Transverse colon (tissue), 4 donors: Measurements from ENCODE around the gene C2CD4C. TPM values are rescaled to one million over a fixed set of nuclear protein-coding genes. Genes with fewer than 3 reads are reported as not detected.
"Not testable (repeated sequence)": the region's sequence is repeated elsewhere in the genome, so short reads cannot be mapped to it uniquely, and the experiment has no call there.

Experiments
- DNase-seq: peaks from one replicate; pipeline ENCODE4 v3.0.0-alpha.2; 2019
- H3K27ac ChIP-seq, 4 donors: fragments of 200-600 bp; sonication (generic); 2 replicates each; pipeline ENCODE4 v1.5.1; 2016 to 2018; ENCODE audit warnings: inconsistent platforms in 4 of 4
- H3K27me3 ChIP-seq: fragments of 200-600 bp; sonication (generic); 2 replicates; pipeline ENCODE4 v1.5.1; 2017; ENCODE audit warnings: inconsistent platforms
- H3K36me3 ChIP-seq, 4 donors: fragments of 200-600 bp; sonication (generic); 2 replicates each; pipeline ENCODE4 v1.5.1; 2017 to 2019; ENCODE audit warnings: inconsistent platforms in 4 of 4
- H3K4me1 ChIP-seq, 4 donors: fragments of 200-600 bp; sonication (generic); 2 replicates each; pipeline ENCODE4 v1.5.1; 2017 to 2020; ENCODE audit warnings: inconsistent platforms in 4 of 4
- H3K4me3 ChIP-seq, 4 donors: fragments of 200-600 bp; sonication (generic); 1 replicate in 1 of 4; 2 replicates in 3 of 4; pipeline versions ENCODE4 v1.5.1 to v1.6.1; 2017 to 2019; ENCODE audit warnings: inconsistent platforms in 4 of 4
- H3K9me3 ChIP-seq, 2 donors: fragments of 200-600 bp; sonication (generic); 2 replicates each; pipeline ENCODE4 v1.5.1; 2017 to 2019; ENCODE audit warnings: inconsistent platforms in 2 of 2
- EP300 ChIP-seq: sonication (generic); formaldehyde crosslinking; IDR thresholded peaks from one replicate; pipeline ENCODE4 v1.6.1; 2017; ENCODE audit warnings: antibody characterized with exemption, low read depth
- POLR2A ChIP-seq: fragments of 450-650 bp; IDR thresholded peaks from one replicate; pipeline ENCODE4 v1.6.1; 2016; ENCODE audit warnings: antibody characterized with exemption, mild to moderate bottlenecking, moderate library complexity
- POLR2AphosphoS5 ChIP-seq, 3 donors: sonication (generic); formaldehyde crosslinking; IDR thresholded peaks; one replicate each; pipeline ENCODE4 v1.6.1; 2016; ENCODE audit warnings: antibody characterized with exemption in 3 of 3
- WGBS, 2 donors: methylation state at CpG; one replicate each; pipeline ENCODE4 v1.1.5; 2018; ENCODE audit warnings: low coverage in 1 of 2; 5-methylcytosine and 5-hydroxymethylcytosine counted together
- in situ Hi-C, 4 donors: fragments of 200-750 bp; cut with MboI; loops; one replicate each; pipeline versions ENCODE4 v1.15.0 to v1.15.1; 2017; ENCODE audit warnings: low sequenced_read_pairs in 3 of 4, low pct_ligation_motif_present in 1 of 4, low pct_unique_long_range_greater_than_20kb in 1 of 4
- intact Hi-C: fragments of 100-400 bp; cut with DNase I; formaldehyde crosslinking; loops from one replicate; pipeline ENCODE4 v1.15.1; 2023; ENCODE audit warnings: low total_unique reads
- total RNA-seq, 4 donors: library from RNA; depleted of rRNA; stranded (reverse); fragments of >200 nt; gene quantifications; one replicate each; pipeline ENCODE4 v1.1.0, GENCODE V29; 2016
- TF ChIP-seq, protein P1 (sequence below), 5 experiments: fragments of 200-600 bp in 3 of 5; fragments of 450-650 bp in 2 of 5; sonication (generic) in 3 of 5; IDR thresholded peaks; 1 replicate in 2 of 5; 2 replicates in 3 of 5; pipeline ENCODE4 v1.5.1; 2016 to 2017; ENCODE audit warnings: antibody characterized with exemption in 5 of 5, inconsistent platforms in 3 of 5, mild to moderate bottlenecking in 2 of 5, moderate library complexity in 1 of 5

The C2CD4C gene
- total RNA-seq, 4 donors from 2014 or later: 0.55 to 0.79 TPM; not detected in 2

DNA sequence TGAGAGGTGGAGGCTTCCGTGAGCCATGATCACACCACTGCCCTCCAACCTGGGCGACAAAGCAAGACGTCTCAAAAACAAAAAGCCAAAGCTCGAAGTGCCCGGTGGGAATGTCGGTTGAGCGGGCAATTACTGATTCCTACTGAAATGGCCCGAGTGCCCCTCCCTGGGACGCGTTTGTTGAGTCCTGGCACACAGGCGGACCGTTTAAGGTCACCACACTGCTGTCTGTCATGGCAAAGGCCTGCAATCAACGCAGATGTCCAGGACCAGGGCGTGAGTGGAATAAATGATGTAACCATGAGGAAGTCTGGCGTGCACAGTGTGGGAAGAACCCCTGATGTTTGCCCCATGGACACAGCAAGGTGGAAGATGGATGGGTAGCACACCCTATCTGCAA lies 19.2 kb upstream of the C2CD4C start:
- no peak overlapping the region for H3K27ac ChIP-seq
- H3K4me1 ChIP-seq: no peaks in the 10 kb centered on the region
- no peaks in the 10 kb centered on the region for H3K36me3 ChIP-seq
- no peaks in the 10 kb centered on the region for H3K9me3 ChIP-seq
- in situ Hi-C loops: no loop called here
- intact Hi-C loops: no loop called here
- H3K27me3 ChIP-seq: no peaks in the 10 kb centered on the region
- no peak for DNase-seq
- no peak for TF ChIP-seq POLR2A
- TF ChIP-seq, protein P1, sequence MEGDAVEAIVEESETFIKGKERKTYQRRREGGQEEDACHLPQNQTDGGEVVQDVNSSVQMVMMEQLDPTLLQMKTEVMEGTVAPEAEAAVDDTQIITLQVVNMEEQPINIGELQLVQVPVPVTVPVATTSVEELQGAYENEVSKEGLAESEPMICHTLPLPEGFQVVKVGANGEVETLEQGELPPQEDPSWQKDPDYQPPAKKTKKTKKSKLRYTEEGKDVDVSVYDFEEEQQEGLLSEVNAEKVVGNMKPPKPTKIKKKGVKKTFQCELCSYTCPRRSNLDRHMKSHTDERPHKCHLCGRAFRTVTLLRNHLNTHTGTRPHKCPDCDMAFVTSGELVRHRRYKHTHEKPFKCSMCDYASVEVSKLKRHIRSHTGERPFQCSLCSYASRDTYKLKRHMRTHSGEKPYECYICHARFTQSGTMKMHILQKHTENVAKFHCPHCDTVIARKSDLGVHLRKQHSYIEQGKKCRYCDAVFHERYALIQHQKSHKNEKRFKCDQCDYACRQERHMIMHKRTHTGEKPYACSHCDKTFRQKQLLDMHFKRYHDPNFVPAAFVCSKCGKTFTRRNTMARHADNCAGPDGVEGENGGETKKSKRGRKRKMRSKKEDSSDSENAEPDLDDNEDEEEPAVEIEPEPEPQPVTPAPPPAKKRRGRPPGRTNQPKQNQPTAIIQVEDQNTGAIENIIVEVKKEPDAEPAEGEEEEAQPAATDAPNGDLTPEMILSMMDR (IDR thresholded peaks at IDR 0.05): no peak
- no peak overlapping the region for H3K4me3 ChIP-seq
- WGBS, 2 donors: 90% methylated on average over 15 of the region's 15 CpGs; no CpG with 5 or more reads in 1 of the 2 donors

DNA sequence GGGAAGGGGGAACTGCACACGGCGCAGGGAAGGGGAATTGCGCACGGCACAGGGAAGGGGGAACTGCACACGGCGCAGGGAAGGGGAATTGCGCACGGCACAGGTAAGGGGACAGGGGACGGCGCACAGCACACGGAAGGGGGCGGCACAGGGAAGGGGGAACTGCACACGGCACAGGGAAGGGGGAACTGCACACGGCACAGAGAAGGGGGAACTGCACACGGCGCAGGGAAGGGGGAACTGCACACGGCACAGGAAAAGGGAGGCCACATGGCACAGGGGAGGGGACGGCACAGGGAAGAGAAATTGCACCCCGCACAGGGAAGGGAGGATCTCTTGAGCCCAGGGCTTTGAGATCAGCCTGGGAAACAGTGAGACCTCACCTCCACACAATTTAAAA lies 18.7 kb upstream of the C2CD4C start:
- H3K4me3 ChIP-seq, DNase-seq, H3K36me3 ChIP-seq, H3K9me3 ChIP-seq, H3K4me1 ChIP-seq, H3K27me3 ChIP-seq, in situ Hi-C loops, H3K27ac ChIP-seq, intact Hi-C loops: not testable (repeated sequence)
- WGBS, 2 donors: 59 to 78% methylated on average over 8 to 19 of the region's 19 CpGs

DNA sequence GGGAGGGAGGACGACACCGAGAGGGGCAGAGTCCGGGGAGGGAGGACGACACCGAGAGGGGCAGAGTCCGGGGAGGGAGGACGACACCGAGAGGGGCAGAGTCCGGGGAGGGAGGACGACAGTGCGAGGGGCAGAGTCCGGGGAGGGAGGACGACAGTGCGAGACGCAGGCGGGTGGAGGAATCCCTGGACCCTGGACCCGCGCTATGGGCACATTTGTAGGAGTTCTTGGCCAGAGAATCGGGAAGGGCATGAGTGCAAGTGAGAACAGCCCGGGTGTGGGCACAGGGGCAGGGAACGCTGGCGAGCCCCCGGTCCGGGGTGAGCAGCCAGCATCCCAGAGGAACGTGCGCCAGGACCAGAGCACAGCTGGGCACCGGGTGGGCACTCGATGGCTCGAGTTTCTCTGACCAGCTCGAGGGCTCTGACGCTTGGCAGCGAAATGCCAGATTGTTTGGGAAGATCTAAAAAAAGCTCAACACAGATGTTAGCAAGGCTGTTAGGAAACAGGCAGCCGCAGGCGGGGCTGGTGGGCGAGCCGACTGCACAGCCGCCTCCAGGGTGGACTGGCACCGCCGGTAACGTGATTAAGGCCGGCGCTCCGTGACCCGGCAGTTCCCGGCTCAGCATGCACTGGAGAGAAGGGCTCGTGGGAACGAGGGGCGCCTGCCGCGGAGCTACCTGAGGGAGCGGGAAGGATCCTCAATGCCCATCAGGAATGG lies 17.9 kb upstream of the C2CD4C start:
- H3K9me3 ChIP-seq: no peaks in the 10 kb centered on the region
- no peaks in the 10 kb centered on the region for H3K4me1 ChIP-seq
- H3K27me3 ChIP-seq: no peaks in the 10 kb centered on the region
- in situ Hi-C loops: no loop called here
- no peak overlapping the region for H3K4me3 ChIP-seq
- TF ChIP-seq POLR2AphosphoS5 (IDR thresholded peaks at IDR 0.05) (no peak), POLR2A (no peak)
- WGBS, 2 donors: 77 to 87% methylated on average over 5 to 51 of the region's 51 CpGs
- no peak overlapping the region for H3K27ac ChIP-seq
- no peak for DNase-seq
- no peaks in the 10 kb centered on the region for H3K36me3 ChIP-seq
- intact Hi-C loops: no loop called here

DNA sequence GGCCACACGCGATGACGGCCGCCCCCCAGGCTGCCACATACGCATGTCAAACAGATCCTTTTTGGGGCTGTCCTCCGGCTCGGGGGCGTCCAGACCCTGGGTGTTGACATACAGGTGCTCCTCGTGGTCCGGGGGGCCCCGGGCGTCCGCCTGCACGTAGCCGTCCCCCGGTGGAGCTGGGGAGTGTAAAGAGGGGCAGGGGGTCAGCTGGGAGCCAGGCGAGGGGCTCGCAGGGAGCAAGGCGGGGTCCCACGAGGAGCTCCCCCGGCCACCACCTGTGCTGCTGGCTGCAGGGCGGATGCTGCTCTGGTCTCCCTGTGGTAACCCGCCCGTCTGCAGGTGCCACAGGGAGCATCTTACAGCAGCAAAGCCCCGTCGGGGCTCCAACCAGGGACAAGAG lies 16.1 kb upstream of the C2CD4C start:
- in situ Hi-C loops (no loop called here), intact Hi-C loops (no loop called here)
- TF ChIP-seq POLR2A (no peak), EP300 (no peak), POLR2AphosphoS5 (IDR thresholded peaks at IDR 0.05) (no peak)
- TF ChIP-seq, protein P1 (IDR thresholded peaks at IDR 0.05): no peak
- no peaks in the 10 kb centered on the region for H3K4me1 ChIP-seq
- H3K27me3 ChIP-seq: no peaks in the 10 kb centered on the region
- WGBS, 2 donors: 96% methylated on average over 15 of the region's 26 CpGs; no CpG with 5 or more reads in 1 of the 2 donors
- H3K27ac ChIP-seq: no peak overlapping the region
- H3K9me3 ChIP-seq: no peaks in the 10 kb centered on the region
- no peak overlapping the region for H3K4me3 ChIP-seq
- no peak for DNase-seq
- no peaks in the 10 kb centered on the region for H3K36me3 ChIP-seq

DNA sequence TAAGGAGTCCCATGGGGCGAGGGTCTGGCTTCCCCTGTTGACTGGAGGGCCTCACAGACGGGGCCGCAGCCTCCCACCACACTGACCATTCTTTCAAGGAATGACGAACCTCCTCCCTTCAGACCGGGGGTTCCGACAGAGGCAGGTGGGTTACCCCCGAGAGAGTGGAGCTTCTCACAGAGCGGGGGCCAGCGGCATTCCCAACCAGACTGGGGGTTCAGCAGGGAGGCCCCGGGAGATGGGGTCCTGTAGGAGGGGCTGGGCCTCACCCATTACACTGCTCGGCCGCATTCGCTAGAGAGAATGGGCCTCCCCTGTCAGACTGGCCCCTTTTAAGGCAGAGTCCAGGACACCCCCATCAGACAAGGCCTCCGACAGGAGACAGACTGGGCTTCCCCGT lies 15.6 kb upstream of the C2CD4C start:
- in situ Hi-C loops: no loop called here
- 91% methylated on average over 15 of the region's 15 CpGs; no CpG with 5 or more reads in 1 of the 2 donors for WGBS, 2 donors
- Histone ChIP-seq H3K4me1 (no peaks in the 10 kb centered on the region), H3K36me3 (no peaks in the 10 kb centered on the region), H3K9me3 (no peaks in the 10 kb centered on the region), H3K27ac (no peak overlapping the region), H3K27me3 (no peaks in the 10 kb centered on the region), H3K4me3 (no peak overlapping the region)
- intact Hi-C loops: no loop called here
- DNase-seq: no peak
- TF ChIP-seq, protein P1 (IDR thresholded peaks at IDR 0.05): no peak
- TF ChIP-seq POLR2AphosphoS5 (IDR thresholded peaks at IDR 0.05) (no peak), POLR2A (no peak), EP300 (no peak)
